Measurements from ENCODE around the gene BMPR1B. TPM values are rescaled to one million over a fixed set of nuclear protein-coding genes. Genes with fewer than 3 reads are reported as not detected.

The BMPR1B gene
- total and polyA plus RNA-seq, 2 of the 8 experiments (the other 6 are each of a cell fraction or from before 2014, with no cell fraction given) = 0.14 to 1.1 TPM

DNA sequence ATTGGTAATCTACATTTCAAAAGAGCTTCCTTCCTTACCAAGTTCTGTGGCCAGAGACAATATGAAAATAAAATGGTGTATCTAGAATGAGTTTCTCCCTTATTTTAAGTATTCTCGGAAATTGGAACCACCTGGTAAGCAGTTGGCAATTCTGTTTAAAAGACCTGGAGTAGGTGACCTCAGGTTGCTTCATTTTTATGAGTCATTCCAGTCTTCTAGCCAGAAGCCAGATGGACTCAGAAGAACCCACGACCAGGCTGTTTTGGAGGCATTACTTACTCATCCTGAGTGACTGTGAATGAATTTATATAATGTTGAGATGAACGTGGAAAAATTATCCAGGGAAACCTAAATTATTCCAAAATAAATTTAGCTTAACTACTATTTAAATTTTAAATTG, 9.1 kb downstream of the BMPR1B start (continued):
- TF ChIP-seq, protein P1, sequence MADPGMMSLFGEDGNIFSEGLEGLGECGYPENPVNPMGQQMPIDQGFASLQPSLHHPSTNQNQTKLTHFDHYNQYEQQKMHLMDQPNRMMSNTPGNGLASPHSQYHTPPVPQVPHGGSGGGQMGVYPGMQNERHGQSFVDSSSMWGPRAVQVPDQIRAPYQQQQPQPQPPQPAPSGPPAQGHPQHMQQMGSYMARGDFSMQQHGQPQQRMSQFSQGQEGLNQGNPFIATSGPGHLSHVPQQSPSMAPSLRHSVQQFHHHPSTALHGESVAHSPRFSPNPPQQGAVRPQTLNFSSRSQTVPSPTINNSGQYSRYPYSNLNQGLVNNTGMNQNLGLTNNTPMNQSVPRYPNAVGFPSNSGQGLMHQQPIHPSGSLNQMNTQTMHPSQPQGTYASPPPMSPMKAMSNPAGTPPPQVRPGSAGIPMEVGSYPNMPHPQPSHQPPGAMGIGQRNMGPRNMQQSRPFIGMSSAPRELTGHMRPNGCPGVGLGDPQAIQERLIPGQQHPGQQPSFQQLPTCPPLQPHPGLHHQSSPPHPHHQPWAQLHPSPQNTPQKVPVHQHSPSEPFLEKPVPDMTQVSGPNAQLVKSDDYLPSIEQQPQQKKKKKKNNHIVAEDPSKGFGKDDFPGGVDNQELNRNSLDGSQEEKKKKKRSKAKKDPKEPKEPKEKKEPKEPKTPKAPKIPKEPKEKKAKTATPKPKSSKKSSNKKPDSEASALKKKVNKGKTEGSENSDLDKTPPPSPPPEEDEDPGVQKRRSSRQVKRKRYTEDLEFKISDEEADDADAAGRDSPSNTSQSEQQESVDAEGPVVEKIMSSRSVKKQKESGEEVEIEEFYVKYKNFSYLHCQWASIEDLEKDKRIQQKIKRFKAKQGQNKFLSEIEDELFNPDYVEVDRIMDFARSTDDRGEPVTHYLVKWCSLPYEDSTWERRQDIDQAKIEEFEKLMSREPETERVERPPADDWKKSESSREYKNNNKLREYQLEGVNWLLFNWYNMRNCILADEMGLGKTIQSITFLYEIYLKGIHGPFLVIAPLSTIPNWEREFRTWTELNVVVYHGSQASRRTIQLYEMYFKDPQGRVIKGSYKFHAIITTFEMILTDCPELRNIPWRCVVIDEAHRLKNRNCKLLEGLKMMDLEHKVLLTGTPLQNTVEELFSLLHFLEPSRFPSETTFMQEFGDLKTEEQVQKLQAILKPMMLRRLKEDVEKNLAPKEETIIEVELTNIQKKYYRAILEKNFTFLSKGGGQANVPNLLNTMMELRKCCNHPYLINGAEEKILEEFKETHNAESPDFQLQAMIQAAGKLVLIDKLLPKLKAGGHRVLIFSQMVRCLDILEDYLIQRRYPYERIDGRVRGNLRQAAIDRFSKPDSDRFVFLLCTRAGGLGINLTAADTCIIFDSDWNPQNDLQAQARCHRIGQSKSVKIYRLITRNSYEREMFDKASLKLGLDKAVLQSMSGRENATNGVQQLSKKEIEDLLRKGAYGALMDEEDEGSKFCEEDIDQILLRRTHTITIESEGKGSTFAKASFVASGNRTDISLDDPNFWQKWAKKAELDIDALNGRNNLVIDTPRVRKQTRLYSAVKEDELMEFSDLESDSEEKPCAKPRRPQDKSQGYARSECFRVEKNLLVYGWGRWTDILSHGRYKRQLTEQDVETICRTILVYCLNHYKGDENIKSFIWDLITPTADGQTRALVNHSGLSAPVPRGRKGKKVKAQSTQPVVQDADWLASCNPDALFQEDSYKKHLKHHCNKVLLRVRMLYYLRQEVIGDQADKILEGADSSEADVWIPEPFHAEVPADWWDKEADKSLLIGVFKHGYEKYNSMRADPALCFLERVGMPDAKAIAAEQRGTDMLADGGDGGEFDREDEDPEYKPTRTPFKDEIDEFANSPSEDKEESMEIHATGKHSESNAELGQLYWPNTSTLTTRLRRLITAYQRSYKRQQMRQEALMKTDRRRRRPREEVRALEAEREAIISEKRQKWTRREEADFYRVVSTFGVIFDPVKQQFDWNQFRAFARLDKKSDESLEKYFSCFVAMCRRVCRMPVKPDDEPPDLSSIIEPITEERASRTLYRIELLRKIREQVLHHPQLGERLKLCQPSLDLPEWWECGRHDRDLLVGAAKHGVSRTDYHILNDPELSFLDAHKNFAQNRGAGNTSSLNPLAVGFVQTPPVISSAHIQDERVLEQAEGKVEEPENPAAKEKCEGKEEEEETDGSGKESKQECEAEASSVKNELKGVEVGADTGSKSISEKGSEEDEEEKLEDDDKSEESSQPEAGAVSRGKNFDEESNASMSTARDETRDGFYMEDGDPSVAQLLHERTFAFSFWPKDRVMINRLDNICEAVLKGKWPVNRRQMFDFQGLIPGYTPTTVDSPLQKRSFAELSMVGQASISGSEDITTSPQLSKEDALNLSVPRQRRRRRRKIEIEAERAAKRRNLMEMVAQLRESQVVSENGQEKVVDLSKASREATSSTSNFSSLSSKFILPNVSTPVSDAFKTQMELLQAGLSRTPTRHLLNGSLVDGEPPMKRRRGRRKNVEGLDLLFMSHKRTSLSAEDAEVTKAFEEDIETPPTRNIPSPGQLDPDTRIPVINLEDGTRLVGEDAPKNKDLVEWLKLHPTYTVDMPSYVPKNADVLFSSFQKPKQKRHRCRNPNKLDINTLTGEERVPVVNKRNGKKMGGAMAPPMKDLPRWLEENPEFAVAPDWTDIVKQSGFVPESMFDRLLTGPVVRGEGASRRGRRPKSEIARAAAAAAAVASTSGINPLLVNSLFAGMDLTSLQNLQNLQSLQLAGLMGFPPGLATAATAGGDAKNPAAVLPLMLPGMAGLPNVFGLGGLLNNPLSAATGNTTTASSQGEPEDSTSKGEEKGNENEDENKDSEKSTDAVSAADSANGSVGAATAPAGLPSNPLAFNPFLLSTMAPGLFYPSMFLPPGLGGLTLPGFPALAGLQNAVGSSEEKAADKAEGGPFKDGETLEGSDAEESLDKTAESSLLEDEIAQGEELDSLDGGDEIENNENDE (IDR thresholded peaks at IDR 0.05; ENCODE audit: insufficient replicate concordance, low read length) = no peak
- TF ChIP-seq, protein P2, sequence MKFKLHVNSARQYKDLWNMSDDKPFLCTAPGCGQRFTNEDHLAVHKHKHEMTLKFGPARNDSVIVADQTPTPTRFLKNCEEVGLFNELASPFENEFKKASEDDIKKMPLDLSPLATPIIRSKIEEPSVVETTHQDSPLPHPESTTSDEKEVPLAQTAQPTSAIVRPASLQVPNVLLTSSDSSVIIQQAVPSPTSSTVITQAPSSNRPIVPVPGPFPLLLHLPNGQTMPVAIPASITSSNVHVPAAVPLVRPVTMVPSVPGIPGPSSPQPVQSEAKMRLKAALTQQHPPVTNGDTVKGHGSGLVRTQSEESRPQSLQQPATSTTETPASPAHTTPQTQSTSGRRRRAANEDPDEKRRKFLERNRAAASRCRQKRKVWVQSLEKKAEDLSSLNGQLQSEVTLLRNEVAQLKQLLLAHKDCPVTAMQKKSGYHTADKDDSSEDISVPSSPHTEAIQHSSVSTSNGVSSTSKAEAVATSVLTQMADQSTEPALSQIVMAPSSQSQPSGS (IDR thresholded peaks at IDR 0.05; ENCODE audit: low read length) = no peak

All from H1 (cell line).